ENCODE measurements around the gene WFIKKN2. TPM values are rescaled to one million over a fixed set of nuclear protein-coding genes. Genes with fewer than 3 reads are reported as not detected.

Gene WFIKKN2
- total and polyA plus RNA-seq, 2 of the 8 experiments (the other 6 are each of a cell fraction or from before 2014, with no cell fraction given) = 0.07 to 0.30 TPM

GRCh38 chr17:50830994-50831393 lies 4.4 kb upstream of the WFIKKN2 start (continued):
- TF ChIP-seq CHD7 (IDR thresholded peaks at IDR 0.05; ENCODE audit: insufficient replicate concordance, low read length) = no peak
- TF ChIP-seq TBP (IDR thresholded peaks at IDR 0.05; ENCODE audit: low read depth, low read length) = no peak
- TF ChIP-seq CHD2 (IDR thresholded peaks at IDR 0.05; ENCODE audit: low read length) = no peak
- no peak for TF ChIP-seq POU5F1 (IDR thresholded peaks at IDR 0.05; ENCODE audit: low read depth, low read length)
- no peak for TF ChIP-seq SP1 (IDR thresholded peaks at IDR 0.05; ENCODE audit: low read depth, low read length)
- TF ChIP-seq YY1 (IDR thresholded peaks at IDR 0.05; ENCODE audit: low read depth, low read length) = no peak
- TF ChIP-seq USF2 (IDR thresholded peaks at IDR 0.05; ENCODE audit: low read length) = no peak
- TF ChIP-seq POLR2A (IDR thresholded peaks at IDR 0.05; ENCODE audit: control extremely low read depth in 1 of 2, low read depth in 2 of 2, low read length in 2 of 2) = no peak
- TF ChIP-seq BCL11A (IDR thresholded peaks at IDR 0.05; ENCODE audit: low read depth in 2 of 2, low read length in 2 of 2) = no peak
- TF ChIP-seq EZH2 (IDR thresholded peaks at IDR 0.05; ENCODE audit: low read depth, low read length, severe bottlenecking) = no peak
- no peak for TF ChIP-seq ASH2L (IDR thresholded peaks at IDR 0.05; ENCODE audit: low read length)
- TF ChIP-seq KDM5A (IDR thresholded peaks at IDR 0.05; ENCODE audit: low read length) = no peak
- TF ChIP-seq HDAC6 (IDR thresholded peaks at IDR 0.05; ENCODE audit: low read depth, low read length) = no peak

Measured in H1 (cell line).